GM18502 (cell line): ENCODE measurements around the gene IZUMO4.
"Not testable (repeated sequence)": the region's sequence is repeated elsewhere in the genome, so short reads cannot be mapped to it uniquely, and the experiment has no call there.

Experiments used
- ATAC-seq: cut with Tn5 transposase; IDR thresholded peaks from one replicate; pipeline ENCODE4 v1.9.1; 2021; ENCODE audit warnings: mild to moderate bottlenecking; ENCODE audit not compliant: unreplicated experiment, poor library complexity

The IZUMO4 gene

GRCh38 chr19:2121416-2122051 lies 24.8 kb downstream of the IZUMO4 start:
- ATAC-seq = no peak

GRCh38 chr19:2122251-2122650 lies 25.5 kb downstream of the IZUMO4 start:
- ATAC-seq = no peak

- ATAC-seq = no peak
Observed at GRCh38 chr19:2122982-2123381, 26.3 kb downstream of the IZUMO4 start.

GRCh38 chr19:2123682-2124387 lies 27.1 kb downstream of the IZUMO4 start:
- no peak for ATAC-seq

- ATAC-seq = no peak
Observed at GRCh38 chr19:2126879-2127518, 30.3 kb downstream of the IZUMO4 start.

GRCh38 chr19:2127758-2128157 lies 31.0 kb downstream of the IZUMO4 start:
- no peak for ATAC-seq

GRCh38 chr19:2128252-2128651 lies 31.5 kb downstream of the IZUMO4 start:
- ATAC-seq = not testable (repeated sequence)

GRCh38 chr19:2129022-2129421 lies 32.3 kb downstream of the IZUMO4 start:
- no peak for ATAC-seq

GRCh38 chr19:2129486-2129885 lies 32.8 kb downstream of the IZUMO4 start:
- no peak for ATAC-seq

GRCh38 chr19:2129892-2130770 lies 33.4 kb downstream of the IZUMO4 start:
- ATAC-seq = no peak

GRCh38 chr19:2131012-2131975 lies 34.6 kb downstream of the IZUMO4 start:
- ATAC-seq = not testable (repeated sequence)

- ATAC-seq = no peak
Observed at GRCh38 chr19:2132191-2132590, 35.5 kb downstream of the IZUMO4 start.

- ATAC-seq = no peak
Observed at GRCh38 chr19:2132731-2133490, 36.2 kb downstream of the IZUMO4 start.

GRCh38 chr19:2135474-2136402 lies 39.0 kb downstream of the IZUMO4 start:
- no peak for ATAC-seq

- ATAC-seq = no peak
Observed at GRCh38 chr19:2136796-2137195, 40.1 kb downstream of the IZUMO4 start.

- no peak for ATAC-seq
Observed at GRCh38 chr19:2138061-2138728, 41.5 kb downstream of the IZUMO4 start.
